Uterus (tissue), 2 donors: ENCODE measurements around the gene UBE2R2.
"Not testable (repeated sequence)": the region's sequence is repeated elsewhere in the genome, so short reads cannot be mapped to it uniquely, and the experiment has no call there.

ENCODE experiments used
- POLR2A ChIP-seq, 2 donors: fragments of 450-650 bp; IDR thresholded peaks; one replicate each; pipeline ENCODE4 v1.6.1; 2016; ENCODE audit warnings: antibody characterized with exemption in 2 of 2, mild to moderate bottlenecking in 1 of 2, moderate library complexity in 1 of 2
- TF ChIP-seq, protein P1 (sequence below), 4 experiments: fragments of 200-600 bp in 2 of 4; fragments of 450-650 bp in 2 of 4; sonication (generic) in 2 of 4; IDR thresholded peaks; one replicate each; pipeline ENCODE4 v1.5.1; 2016 to 2019; ENCODE audit warnings: antibody characterized with exemption in 4 of 4, mild to moderate bottlenecking in 2 of 4, moderate library complexity in 1 of 4

DNA sequence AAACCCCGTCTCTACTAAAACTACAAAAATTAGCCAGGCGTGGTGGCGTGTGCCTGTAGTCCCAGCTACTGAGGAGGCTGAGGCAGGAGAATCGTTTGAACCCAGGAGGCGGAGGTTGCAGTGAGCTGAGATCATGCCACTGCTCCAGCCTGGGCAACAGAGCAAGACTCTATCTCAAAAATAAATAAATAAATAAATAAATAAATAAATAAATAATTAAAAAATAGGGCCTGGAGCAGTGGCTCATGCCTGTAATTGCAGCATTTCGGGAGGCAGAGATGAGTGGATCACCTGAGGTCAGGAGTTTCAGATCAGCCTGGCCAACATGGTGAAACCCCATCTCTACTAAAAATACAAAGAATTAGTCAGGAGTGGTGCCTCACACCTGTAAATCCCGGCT lies 145.5 kb downstream of the UBE2R2 start:
- TF ChIP-seq, protein P1, sequence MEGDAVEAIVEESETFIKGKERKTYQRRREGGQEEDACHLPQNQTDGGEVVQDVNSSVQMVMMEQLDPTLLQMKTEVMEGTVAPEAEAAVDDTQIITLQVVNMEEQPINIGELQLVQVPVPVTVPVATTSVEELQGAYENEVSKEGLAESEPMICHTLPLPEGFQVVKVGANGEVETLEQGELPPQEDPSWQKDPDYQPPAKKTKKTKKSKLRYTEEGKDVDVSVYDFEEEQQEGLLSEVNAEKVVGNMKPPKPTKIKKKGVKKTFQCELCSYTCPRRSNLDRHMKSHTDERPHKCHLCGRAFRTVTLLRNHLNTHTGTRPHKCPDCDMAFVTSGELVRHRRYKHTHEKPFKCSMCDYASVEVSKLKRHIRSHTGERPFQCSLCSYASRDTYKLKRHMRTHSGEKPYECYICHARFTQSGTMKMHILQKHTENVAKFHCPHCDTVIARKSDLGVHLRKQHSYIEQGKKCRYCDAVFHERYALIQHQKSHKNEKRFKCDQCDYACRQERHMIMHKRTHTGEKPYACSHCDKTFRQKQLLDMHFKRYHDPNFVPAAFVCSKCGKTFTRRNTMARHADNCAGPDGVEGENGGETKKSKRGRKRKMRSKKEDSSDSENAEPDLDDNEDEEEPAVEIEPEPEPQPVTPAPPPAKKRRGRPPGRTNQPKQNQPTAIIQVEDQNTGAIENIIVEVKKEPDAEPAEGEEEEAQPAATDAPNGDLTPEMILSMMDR (IDR thresholded peaks at IDR 0.05): not testable (repeated sequence)
- TF ChIP-seq POLR2A (IDR thresholded peaks at IDR 0.05): not testable (repeated sequence)
